Natural killer cell treated with Interleukin-12 subunit alpha and Interleukin-12 subunit beta and Interleukin-15 and Interleukin-18, amount 100 ng/mL, for 72 hours (primary cell): ENCODE measurements around the gene COMT. TPM values are rescaled to one million over a fixed set of nuclear protein-coding genes. Genes with fewer than 3 reads are reported as not detected.

Experiments
- ATAC-seq, 2 donors: fragments of 150-1000 bp; cut with Tn5 transposase in 1 of 2; sonication (Bioruptor Pico), chemical (Tn5 transposase) in 1 of 2; 2 replicates each; pipeline ENCODE4 v1.10.0; 2021
- DNase-seq: peaks from one replicate; pipeline ENCODE4 v3.0.0; 2022; ENCODE audit warnings: low spot score
- H3K27ac Mint-ChIP-seq, 2 donors: 1 replicate in 1 of 2; 2 replicates in 1 of 2; pipeline ENCODE4 v1.8.0; 2022; ENCODE audit warnings: mixed read lengths in 2 of 2, mild to moderate bottlenecking in 1 of 2, moderate library complexity in 1 of 2
- H3K27me3 Mint-ChIP-seq, 2 donors: 1 replicate in 1 of 2; 2 replicates in 1 of 2; pipeline ENCODE4 v1.8.0; 2022; ENCODE audit warnings: mixed read lengths in 2 of 2
- H3K36me3 Mint-ChIP-seq: one replicate; pipeline ENCODE4 v1.8.0; 2022; ENCODE audit warnings: mixed read lengths
- H3K4me1 Mint-ChIP-seq, 2 donors: 1 replicate in 1 of 2; 2 replicates in 1 of 2; pipeline ENCODE4 v1.8.0; 2022; ENCODE audit warnings: low read depth in 2 of 2, mixed read lengths in 2 of 2, mild to moderate bottlenecking in 1 of 2
- H3K4me3 Mint-ChIP-seq: one replicate; pipeline ENCODE4 v1.8.0; 2022; ENCODE audit warnings: mixed read lengths
- H3K9me3 Mint-ChIP-seq: 2 replicates; pipeline ENCODE4 v1.8.0; 2022; ENCODE audit warnings: mixed read lengths
- total RNA-seq, 2 donors: library from RNA; stranded (reverse); gene quantifications; one replicate each; pipeline ENCODE4 v1.2.3, GENCODE V29; 2022

COMT gene
- total RNA-seq, 2 donors from 2014 or later: 141 to 223 TPM

DNA sequence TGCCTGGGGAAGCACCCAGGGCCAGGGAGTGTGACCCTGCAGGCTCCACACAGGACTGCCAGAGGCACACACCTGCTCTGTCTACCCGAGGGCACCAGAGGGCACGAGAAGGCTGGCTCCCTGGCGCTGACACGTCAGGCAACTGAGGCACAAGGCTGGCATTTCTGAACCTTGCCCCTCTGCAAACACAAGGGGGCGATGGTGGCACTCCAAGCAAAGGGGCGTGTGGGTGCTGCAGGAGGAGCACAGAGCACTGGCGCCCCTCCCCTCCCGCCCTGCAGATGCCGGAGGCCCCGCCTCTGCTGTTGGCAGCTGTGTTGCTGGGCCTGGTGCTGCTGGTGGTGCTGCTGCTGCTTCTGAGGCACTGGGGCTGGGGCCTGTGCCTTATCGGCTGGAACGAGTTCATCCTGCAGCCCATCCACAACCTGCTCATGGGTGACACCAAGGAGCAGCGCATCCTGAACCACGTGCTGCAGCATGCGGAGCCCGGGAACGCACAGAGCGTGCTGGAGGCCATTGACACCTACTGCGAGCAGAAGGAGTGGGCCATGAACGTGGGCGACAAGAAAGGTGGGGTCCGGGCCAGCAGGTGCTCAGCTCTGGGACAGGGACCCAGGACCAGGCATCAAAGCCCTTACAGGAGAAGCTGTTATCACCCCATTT lies 20.8 kb downstream of the COMT start:
- no peak for DNase-seq
- no peaks in the 10 kb centered on the region for H3K9me3 Mint-ChIP-seq

GRCh38 chr22:19962909-19963806 lies 21.6 kb downstream of the COMT start:
- DNase-seq (no peak), ATAC-seq (no peak)
- Mint-ChIP-seq H3K27me3 (no peaks in the 10 kb centered on the region), H3K36me3 (no peaks in the 10 kb centered on the region), H3K27ac (no peak overlapping the region), H3K4me1 (peaks cover 13 to 24% of the 10 kb centered on the region in 2 donors), H3K9me3 (no peaks in the 10 kb centered on the region), H3K4me3 (no peak overlapping the region)

More for the DNA sequence above, 20.8 kb downstream of the COMT start:
- H3K36me3 Mint-ChIP-seq: no peaks in the 10 kb centered on the region
- no peak overlapping the region for H3K4me3 Mint-ChIP-seq
- ATAC-seq: peak; percentile 51 to 60
- peaks cover 13 to 21% of the 10 kb centered on the region in 2 donors for H3K4me1 Mint-ChIP-seq
- no peaks in the 10 kb centered on the region for H3K27me3 Mint-ChIP-seq
- no peak overlapping the region for H3K27ac Mint-ChIP-seq

DNA sequence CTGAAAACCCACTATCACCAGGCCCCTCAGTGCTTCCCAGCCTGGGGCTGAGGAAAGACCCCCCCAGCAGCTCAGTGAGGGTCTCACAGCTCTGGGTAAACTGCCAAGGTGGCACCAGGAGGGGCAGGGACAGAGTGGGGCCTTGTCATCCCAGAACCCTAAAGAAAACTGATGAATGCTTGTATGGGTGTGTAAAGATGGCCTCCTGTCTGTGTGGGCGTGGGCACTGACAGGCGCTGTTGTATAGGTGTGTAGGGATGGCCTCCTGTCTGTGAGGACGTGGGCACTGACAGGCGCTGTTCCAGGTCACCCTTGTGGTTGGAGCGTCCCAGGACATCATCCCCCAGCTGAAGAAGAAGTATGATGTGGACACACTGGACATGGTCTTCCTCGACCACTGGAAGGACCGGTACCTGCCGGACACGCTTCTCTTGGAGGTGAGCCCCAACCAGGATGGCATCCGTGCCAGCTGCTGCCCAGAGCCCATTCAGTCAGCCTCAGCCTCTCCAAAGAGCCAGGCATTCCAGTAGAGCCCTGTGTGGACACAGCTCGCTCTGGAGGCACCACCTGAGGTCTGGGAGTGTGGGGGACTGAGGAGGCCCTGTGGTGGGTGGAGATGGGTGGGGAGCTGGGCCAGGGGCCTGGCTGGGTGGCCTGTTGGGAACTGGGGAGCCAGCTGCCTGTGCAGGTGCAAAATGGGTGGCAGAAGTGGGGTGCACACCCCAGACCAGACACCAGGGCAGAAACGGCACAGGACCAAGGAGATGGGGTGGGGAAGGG lies 22.5 kb downstream of the COMT start:
- Mint-ChIP-seq H3K36me3 (no peaks in the 10 kb centered on the region), H3K27ac (no peak overlapping the region), H3K4me1 (peaks cover 13 to 24% of the 10 kb centered on the region in 2 donors), H3K4me3 (no peak overlapping the region), H3K27me3 (no peaks in the 10 kb centered on the region), H3K9me3 (no peaks in the 10 kb centered on the region)
- no peak for ATAC-seq
- no peak for DNase-seq

DNA sequence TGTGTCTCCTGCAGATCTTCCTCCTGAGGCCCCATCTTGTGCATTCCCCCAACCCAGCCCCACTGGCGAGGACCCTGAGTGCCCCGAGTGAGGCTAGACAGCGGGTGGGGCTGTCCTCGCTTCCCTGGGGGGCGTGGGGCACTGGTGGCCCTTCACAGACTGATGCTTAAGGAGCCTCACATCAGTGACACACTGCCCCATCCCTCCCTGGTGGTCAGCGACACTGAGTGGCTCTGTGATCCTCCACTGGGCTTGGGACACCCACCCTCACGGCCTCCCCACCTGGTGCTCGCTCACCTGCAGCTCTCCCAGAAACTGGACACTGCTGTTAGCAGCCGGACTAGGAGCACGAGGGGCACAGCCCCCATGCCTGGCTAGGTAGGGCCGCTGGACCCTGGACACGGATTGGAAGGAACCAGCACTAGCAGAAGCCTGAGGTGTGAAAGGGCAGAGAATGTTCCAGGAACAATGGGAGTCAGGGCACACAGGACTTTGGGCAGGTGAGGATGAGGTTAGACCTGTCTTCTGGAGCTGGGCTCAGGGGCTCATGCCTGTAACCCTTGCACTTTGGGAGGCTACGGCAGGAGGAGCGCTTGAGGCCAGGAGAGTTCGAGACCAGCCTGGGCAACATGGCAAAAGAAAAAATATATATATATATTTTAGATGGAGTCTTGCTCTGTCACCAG lies 23.3 kb downstream of the COMT start:
- ATAC-seq (no peak), DNase-seq (no peak)
- Mint-ChIP-seq H3K36me3 (no peaks in the 10 kb centered on the region), H3K27ac (peak overlapping the region in 1 of 2 donors; percentile 83), H3K4me3 (no peak overlapping the region), H3K4me1 (peaks cover 13 to 22% of the 10 kb centered on the region in 2 donors), H3K27me3 (no peaks in the 10 kb centered on the region), H3K9me3 (no peaks in the 10 kb centered on the region)

DNA sequence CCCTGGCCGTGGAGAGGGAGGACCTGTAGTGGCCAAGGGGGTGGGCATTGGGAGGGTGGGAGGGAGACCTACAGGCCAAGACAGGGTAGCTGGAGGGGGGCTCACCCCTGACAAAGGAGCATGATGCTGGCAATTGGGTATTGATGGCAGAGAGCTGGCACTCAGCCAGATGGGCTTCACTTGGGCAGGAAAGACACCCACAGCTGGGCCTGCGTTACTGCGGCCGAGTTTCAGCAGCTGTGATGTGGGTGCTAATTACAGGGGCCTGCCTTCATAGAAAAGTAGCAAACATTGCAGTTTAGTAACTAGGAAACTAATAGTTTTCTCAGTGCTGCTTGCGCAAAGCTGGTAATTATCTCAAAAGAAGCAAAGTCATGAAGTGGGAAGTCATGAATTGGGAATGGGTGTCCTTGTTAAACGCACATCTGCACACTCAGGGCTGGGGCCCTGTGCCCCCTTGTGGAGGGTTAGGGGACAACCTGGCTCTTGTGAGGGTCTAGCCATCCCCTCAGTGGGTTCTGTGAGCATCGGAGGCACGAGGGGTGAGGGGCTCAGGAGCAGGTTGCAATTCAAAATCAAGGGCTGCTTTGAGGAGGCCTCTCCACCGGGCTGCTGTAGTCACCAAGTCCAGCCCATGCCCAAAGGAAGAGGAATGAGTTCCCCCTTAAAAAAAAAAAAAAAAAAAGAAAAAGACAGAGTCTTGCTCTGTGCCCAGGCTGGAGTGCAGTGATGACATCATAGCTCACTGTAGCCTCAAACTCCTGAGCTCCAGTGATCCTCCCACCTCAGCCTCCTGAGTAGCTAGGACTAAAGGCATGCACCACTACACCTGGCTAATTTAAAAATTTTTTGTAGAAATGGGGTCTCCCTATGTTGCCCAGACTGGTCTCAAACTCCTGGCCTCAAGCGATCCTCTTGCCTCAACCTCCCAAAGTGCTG lies 24.5 kb downstream of the COMT start:
- ATAC-seq: peak in 1 of 2 donors; percentile 43
- H3K27ac Mint-ChIP-seq: peak overlapping the region; percentile 44 to 83
- H3K4me3 Mint-ChIP-seq: no peak overlapping the region
- peaks cover 20 to 27% of the 10 kb centered on the region in 2 donors for H3K4me1 Mint-ChIP-seq
- H3K36me3 Mint-ChIP-seq: no peaks in the 10 kb centered on the region
- no peaks in the 10 kb centered on the region for H3K9me3 Mint-ChIP-seq
- H3K27me3 Mint-ChIP-seq: no peaks in the 10 kb centered on the region
- no peak for DNase-seq

GRCh38 chr22:19966908-19967750 lies 25.6 kb downstream of the COMT start:
- Mint-ChIP-seq H3K4me3 (peak overlapping the region; percentile 36), H3K36me3 (no peaks in the 10 kb centered on the region), H3K27ac (peak overlapping the region; percentile 31 to 83), H3K27me3 (no peaks in the 10 kb centered on the region), H3K4me1 (peaks cover 24 to 37% of the 10 kb centered on the region in 2 donors), H3K9me3 (no peaks in the 10 kb centered on the region)
- no peak for ATAC-seq
- no peak for DNase-seq

GRCh38 chr22:19967850-19968449 lies 26.4 kb downstream of the COMT start:
- Mint-ChIP-seq H3K27me3 (no peaks in the 10 kb centered on the region), H3K36me3 (no peaks in the 10 kb centered on the region), H3K27ac (no peak overlapping the region), H3K9me3 (no peaks in the 10 kb centered on the region), H3K4me3 (no peak overlapping the region), H3K4me1 (peaks cover 26 to 38% of the 10 kb centered on the region in 2 donors)
- no peak for DNase-seq
- no peak for ATAC-seq

DNA sequence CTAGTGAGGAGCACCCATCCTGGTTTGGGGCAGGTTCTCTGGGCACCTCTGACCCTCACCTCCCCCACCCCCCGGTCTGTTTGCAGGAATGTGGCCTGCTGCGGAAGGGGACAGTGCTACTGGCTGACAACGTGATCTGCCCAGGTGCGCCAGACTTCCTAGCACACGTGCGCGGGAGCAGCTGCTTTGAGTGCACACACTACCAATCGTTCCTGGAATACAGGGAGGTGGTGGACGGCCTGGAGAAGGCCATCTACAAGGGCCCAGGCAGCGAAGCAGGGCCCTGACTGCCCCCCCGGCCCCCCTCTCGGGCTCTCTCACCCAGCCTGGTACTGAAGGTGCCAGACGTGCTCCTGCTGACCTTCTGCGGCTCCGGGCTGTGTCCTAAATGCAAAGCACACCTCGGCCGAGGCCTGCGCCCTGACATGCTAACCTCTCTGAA lies 26.9 kb downstream of the COMT start:
- Mint-ChIP-seq H3K9me3 (no peaks in the 10 kb centered on the region), H3K27me3 (no peaks in the 10 kb centered on the region), H3K36me3 (no peaks in the 10 kb centered on the region), H3K4me1 (peaks cover 26 to 38% of the 10 kb centered on the region in 2 donors), H3K4me3 (no peak overlapping the region), H3K27ac (no peak overlapping the region)
- DNase-seq (no peak), ATAC-seq (no peak)

DNA sequence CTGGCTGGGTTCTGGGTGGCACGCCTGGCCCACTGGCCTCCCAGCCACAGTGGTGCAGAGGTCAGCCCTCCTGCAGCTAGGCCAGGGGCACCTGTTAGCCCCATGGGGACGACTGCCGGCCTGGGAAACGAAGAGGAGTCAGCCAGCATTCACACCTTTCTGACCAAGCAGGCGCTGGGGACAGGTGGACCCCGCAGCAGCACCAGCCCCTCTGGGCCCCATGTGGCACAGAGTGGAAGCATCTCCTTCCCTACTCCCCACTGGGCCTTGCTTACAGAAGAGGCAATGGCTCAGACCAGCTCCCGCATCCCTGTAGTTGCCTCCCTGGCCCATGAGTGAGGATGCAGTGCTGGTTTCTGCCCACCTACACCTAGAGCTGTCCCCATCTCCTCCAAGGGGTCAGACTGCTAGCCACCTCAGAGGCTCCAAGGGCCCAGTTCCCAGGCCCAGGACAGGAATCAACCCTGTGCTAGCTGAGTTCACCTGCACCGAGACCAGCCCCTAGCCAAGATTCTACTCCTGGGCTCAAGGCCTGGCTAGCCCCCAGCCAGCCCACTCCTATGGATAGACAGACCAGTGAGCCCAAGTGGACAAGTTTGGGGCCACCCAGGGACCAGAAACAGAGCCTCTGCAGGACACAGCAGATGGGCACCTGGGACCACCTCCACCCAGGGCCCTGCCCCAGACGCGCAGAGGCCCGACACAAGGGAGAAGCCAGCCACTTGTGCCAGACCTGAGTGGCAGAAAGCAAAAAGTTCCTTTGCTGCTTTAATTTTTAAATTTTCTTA lies 27.8 kb downstream of the COMT start:
- no peak overlapping the region for H3K4me3 Mint-ChIP-seq
- no peak overlapping the region for H3K27ac Mint-ChIP-seq
- no peak for ATAC-seq
- no peak for DNase-seq
- H3K36me3 Mint-ChIP-seq: no peaks in the 10 kb centered on the region
- peaks cover 26 to 45% of the 10 kb centered on the region in 2 donors for H3K4me1 Mint-ChIP-seq
- no peaks in the 10 kb centered on the region for H3K27me3 Mint-ChIP-seq
- no peaks in the 10 kb centered on the region for H3K9me3 Mint-ChIP-seq

GRCh38 chr22:19970031-19970478 lies 28.5 kb downstream of the COMT start:
- Mint-ChIP-seq H3K27ac (no peak overlapping the region), H3K4me3 (no peak overlapping the region), H3K36me3 (no peaks in the 10 kb centered on the region), H3K9me3 (no peaks in the 10 kb centered on the region), H3K27me3 (no peaks in the 10 kb centered on the region), H3K4me1 (peaks cover 30 to 50% of the 10 kb centered on the region in 2 donors)
- ATAC-seq (no peak), DNase-seq (no peak)
